ENCODE data around the gene ARG2.

GRCh38 chr14:67582061-67582460 lies 37.7 kb upstream of the ARG2 start:
- TF ChIP-seq EZH2 (IDR thresholded peaks at IDR 0.05; ENCODE audit: insufficient read depth, poor library complexity, severe bottlenecking) (no peak), EZH2phosphoT487 (IDR thresholded peaks at IDR 0.05; ENCODE audit: insufficient read depth, low read depth) (no peak)
